Upper lobe of right lung (tissue), 1 donor: ENCODE measurements around the gene MPPED2. TPM values are rescaled to one million over a fixed set of nuclear protein-coding genes. Genes with fewer than 3 reads are reported as not detected.

Experiments
- ATAC-seq: fragments of 200-7000 bp; cut with Tn5 transposase; one replicate; pipeline ENCODE4 v1.9.1; 2020; ENCODE audit warnings: mild to moderate bottlenecking, moderate library complexity
- DNase-seq: peaks from one replicate; pipeline ENCODE4 v3.0.0-alpha.2; 2020
- H3K27ac ChIP-seq: fragments of 200-600 bp; one replicate; pipeline ENCODE4 v1.8.0; 2022
- H3K27me3 ChIP-seq: fragments of 200-600 bp; one replicate; pipeline ENCODE4 v1.8.0; 2022; ENCODE audit warnings: mild to moderate bottlenecking
- H3K36me3 ChIP-seq: fragments of 200-600 bp; one replicate; pipeline ENCODE4 v1.8.0; 2022
- H3K4me1 ChIP-seq: fragments of 200-600 bp; one replicate; pipeline ENCODE4 v1.8.0; 2022
- H3K4me3 ChIP-seq: fragments of 200-600 bp; one replicate; pipeline ENCODE4 v1.8.0; 2022; ENCODE audit warnings: mild to moderate bottlenecking
- H3K9me3 ChIP-seq: fragments of 200-600 bp; one replicate; pipeline ENCODE4 v1.8.0; 2022
- intact Hi-C: fragments of 100-400 bp; cut with DNase I; formaldehyde crosslinking; loops from one replicate; pipeline ENCODE4 v1.11.0; 2022
- total RNA-seq: library from RNA; stranded (reverse); fragmentation: NEBNext Ultra II Directional; extraction: Animal tissue kit (Norgen Biotek cat#: 25700); gene quantifications from one replicate; pipeline ENCODE4 v1.2.1, GENCODE V29; 2021
- TF ChIP-seq, protein P1 (sequence below): fragments of 200-600 bp; IDR thresholded peaks from one replicate; pipeline ENCODE4 v1.8.0; 2022; ENCODE audit warnings: antibody characterized with exemption
- donor health status: DM: no; HTN: yes; CAD: no; lungs with severe emphysema.

The MPPED2 gene
- total RNA-seq, 1 donor from 2014 or later: 1.3 TPM

DNA sequence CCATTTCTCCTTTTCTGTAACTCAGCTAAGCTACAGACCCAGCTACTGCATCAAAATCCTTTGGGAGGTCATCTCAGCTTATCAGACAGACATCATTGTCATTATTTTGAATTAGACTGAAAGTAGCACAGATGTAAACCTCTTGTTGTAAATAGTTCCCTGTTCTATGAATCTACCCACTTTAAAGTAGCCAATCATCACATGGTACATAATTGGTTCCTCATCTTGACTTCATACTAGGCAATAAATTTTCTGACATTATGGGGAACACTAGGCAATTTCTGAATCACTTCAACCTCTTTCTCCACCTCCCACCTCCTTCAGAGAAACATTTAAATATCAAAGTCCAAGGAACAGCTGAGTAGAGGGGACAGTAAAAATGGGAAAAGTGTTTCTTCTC is 47.9 kb downstream of the MPPED2 start:
- TF ChIP-seq, protein P1, sequence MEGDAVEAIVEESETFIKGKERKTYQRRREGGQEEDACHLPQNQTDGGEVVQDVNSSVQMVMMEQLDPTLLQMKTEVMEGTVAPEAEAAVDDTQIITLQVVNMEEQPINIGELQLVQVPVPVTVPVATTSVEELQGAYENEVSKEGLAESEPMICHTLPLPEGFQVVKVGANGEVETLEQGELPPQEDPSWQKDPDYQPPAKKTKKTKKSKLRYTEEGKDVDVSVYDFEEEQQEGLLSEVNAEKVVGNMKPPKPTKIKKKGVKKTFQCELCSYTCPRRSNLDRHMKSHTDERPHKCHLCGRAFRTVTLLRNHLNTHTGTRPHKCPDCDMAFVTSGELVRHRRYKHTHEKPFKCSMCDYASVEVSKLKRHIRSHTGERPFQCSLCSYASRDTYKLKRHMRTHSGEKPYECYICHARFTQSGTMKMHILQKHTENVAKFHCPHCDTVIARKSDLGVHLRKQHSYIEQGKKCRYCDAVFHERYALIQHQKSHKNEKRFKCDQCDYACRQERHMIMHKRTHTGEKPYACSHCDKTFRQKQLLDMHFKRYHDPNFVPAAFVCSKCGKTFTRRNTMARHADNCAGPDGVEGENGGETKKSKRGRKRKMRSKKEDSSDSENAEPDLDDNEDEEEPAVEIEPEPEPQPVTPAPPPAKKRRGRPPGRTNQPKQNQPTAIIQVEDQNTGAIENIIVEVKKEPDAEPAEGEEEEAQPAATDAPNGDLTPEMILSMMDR: no peak
- H3K4me1 ChIP-seq: no peaks in the 10 kb centered on the region
- DNase-seq (no peak), ATAC-seq (no peak)
- intact Hi-C loops: no loop called here
- no peaks in the 10 kb centered on the region for H3K27me3 ChIP-seq
- H3K27ac ChIP-seq: no peak overlapping the region
- no peaks in the 10 kb centered on the region for H3K9me3 ChIP-seq
- H3K36me3 ChIP-seq: no peaks in the 10 kb centered on the region
- H3K4me3 ChIP-seq: no peak overlapping the region

DNA sequence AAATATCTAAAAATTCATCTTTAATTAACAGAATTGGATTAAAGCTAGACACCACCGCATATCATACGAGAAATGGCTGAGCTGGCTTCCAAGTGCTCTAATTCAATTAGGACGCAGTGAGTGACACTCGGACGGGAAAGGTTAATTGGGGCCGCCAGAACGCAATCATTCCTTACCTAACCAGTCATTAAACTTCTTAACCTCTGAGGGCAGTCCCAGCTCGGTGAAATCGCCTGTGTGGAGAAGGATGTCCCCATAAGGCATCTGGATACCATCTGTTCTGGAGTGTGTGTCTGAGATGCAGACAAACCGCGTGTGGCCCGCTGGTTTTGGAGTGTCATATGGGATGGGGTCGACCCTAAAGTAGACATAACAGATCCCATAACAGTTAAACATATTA is 50.3 kb downstream of the MPPED2 start:
- TF ChIP-seq, protein P1: no peak
- H3K4me1 ChIP-seq: no peaks in the 10 kb centered on the region
- H3K36me3 ChIP-seq: no peaks in the 10 kb centered on the region
- H3K27ac ChIP-seq: no peak overlapping the region
- DNase-seq (no peak), ATAC-seq (no peak)
- no peaks in the 10 kb centered on the region for H3K27me3 ChIP-seq
- intact Hi-C loops: no loop called here
- no peak overlapping the region for H3K4me3 ChIP-seq
- H3K9me3 ChIP-seq: no peaks in the 10 kb centered on the region

DNA sequence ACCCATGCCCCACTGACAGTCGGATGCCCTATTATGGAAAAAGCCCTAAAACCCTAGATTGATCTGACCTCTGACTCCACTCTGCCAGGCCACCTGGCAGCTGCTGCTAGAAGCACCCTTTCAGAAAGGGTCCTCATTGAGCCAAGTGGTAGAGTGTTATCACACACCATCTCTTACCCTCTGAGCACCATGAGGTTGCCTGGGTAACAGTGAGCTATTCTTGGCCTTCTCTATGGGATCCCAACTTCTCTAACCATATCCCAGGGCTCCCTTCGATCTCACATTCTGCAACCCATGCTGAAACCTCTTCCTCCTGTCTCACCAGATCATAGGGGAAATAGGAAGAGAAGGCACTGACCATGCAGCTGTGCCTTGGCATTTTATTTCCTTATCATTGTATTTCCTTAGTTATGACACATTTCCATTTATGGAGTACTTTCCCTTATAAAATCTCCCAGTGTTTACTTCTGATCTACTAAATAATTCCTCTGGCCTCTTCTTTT is 52.7 kb downstream of the MPPED2 start:
- no peak for ATAC-seq

DNA sequence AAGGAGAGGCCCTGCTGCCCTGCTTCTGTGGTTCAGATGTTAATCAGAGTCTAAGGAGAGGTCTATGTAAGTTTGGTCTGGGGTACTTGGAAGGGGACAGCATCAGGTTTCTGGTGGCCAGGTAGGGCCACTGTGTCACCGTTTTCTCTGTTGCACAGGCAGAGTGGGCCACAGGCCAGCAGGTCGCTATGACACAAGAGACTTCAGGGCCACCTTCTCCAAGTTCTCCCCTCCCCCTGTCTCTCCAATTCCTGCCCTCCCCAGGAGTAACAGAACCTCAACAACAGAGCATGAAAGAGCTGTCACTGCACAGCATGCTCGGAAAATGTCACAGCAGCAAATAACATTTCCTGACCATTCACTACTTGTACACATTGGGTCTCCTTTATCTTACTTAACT is 58.6 kb downstream of the MPPED2 start:
- H3K36me3 ChIP-seq: no peaks in the 10 kb centered on the region
- H3K27me3 ChIP-seq: no peaks in the 10 kb centered on the region
- no peak overlapping the region for H3K27ac ChIP-seq
- H3K9me3 ChIP-seq: no peaks in the 10 kb centered on the region
- intact Hi-C loops: no loop called here
- H3K4me1 ChIP-seq: no peaks in the 10 kb centered on the region
- no peak for DNase-seq
- TF ChIP-seq, protein P1: no peak
- ATAC-seq: no peak
- no peak overlapping the region for H3K4me3 ChIP-seq

More for the DNA sequence above, 52.7 kb downstream of the MPPED2 start:
- Histone ChIP-seq H3K4me1 (no peaks in the 10 kb centered on the region), H3K27ac (no peak overlapping the region), H3K9me3 (no peaks in the 10 kb centered on the region), H3K4me3 (no peak overlapping the region), H3K27me3 (no peaks in the 10 kb centered on the region), H3K36me3 (no peaks in the 10 kb centered on the region)
- TF ChIP-seq, protein P1: no peak
- intact Hi-C loops: no loop called here
- no peak for DNase-seq

DNA sequence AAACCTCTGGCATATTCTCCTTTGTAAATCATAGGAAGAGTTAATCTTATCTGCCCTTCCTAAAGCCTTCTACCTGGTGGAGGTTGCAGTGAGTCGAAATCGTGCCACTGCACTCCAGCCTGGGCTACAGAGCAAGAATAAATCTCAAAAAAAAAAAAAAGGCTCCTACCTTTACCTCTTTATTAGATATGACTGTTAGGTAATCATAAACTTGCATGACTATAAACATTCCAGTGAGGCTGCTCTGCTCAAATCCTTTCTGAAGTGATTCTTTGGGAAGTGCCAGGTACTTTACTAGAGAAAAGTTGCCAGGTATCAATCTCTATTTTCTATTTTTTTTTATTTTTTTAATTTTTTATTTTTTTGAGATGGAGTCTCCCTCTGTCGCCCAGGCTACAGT is 59.6 kb downstream of the MPPED2 start:
- ATAC-seq: no peak
- no peak for DNase-seq
- Histone ChIP-seq H3K27me3 (no peaks in the 10 kb centered on the region), H3K9me3 (no peaks in the 10 kb centered on the region), H3K27ac (no peak overlapping the region), H3K36me3 (no peaks in the 10 kb centered on the region), H3K4me3 (no peak overlapping the region), H3K4me1 (no peaks in the 10 kb centered on the region)
- intact Hi-C loops: no loop called here
- TF ChIP-seq, protein P1: no peak
